ENCODE measurements around the gene ARL15.

- TF ChIP-seq POLR2A (IDR thresholded peaks at IDR 0.05) (no peak), CTCF (IDR thresholded peaks at IDR 0.05) (no peak)
Measured at GRCh38 chr5:54291498-54291897, 18.9 kb downstream of the ARL15 start.

Data from sigmoid colon (tissue), 3 donors.